HEK293 (cell line): ENCODE data around the gene ZBTB24.
A peak's percentile ranks its signal among the peaks of the same experiment; 100 is the strongest.

ENCODE experiments used
- CTCF ChIA-PET: fragments of 350-600 bp; formaldehyde crosslinking; extraction: SDS; loops from one replicate; lab custom pipeline; 2021; ENCODE audit warnings: antibody characterized with exemption; lab: Yijun Ruan, JAX
- POLR2A ChIA-PET: fragments of 300-600 bp; formaldehyde crosslinking; extraction: SDS; loops from one replicate; lab custom pipeline; 2020; ENCODE audit warnings: antibody characterized with exemption, inconsistent platforms; lab: Yijun Ruan, JAX
- H3K27ac ChIP-seq: fragments of 200-500 bp; sonication (Bioruptor generic); 2 replicates; pipeline ENCODE4 v1.5.1; 2014; ENCODE audit warnings: low read depth, low read length, control low read depth, inconsistent platforms; ENCODE audit errors: extremely low read depth
- H3K36me3 ChIP-seq, 2 experiments: fragments of 200-500 bp in 1 of 2; sonication (Bioruptor generic) in 1 of 2; 1 replicate in 1 of 2; 2 replicates in 1 of 2; pipeline ENCODE4 v1.5.1; 2014 to 2017; ENCODE audit warnings: inconsistent platforms in 2 of 2, low read length in 2 of 2; ENCODE audit not compliant: control insufficient read depth in 2 of 2, insufficient read depth in 1 of 2
- H3K4me1 ChIP-seq: fragments of 200-500 bp; sonication (Bioruptor generic); 2 replicates; pipeline ENCODE4 v1.5.1; 2014; ENCODE audit warnings: mild to moderate bottlenecking, low read length, inconsistent platforms; ENCODE audit not compliant: control insufficient read depth, insufficient read depth
- H3K4me3 ChIP-seq: 2 replicates; pipeline ENCODE4 v1.5.1; 2011; ENCODE audit warnings: low read depth, mild to moderate bottlenecking, control low read depth, low read length, moderate library complexity
- H3K9me3 ChIP-seq: fragments of 200-500 bp; sonication (Bioruptor generic); 2 replicates; pipeline ENCODE4 v1.5.1; 2014; ENCODE audit warnings: low read depth, low read length, inconsistent platforms; ENCODE audit not compliant: control insufficient read depth, insufficient read depth
- GLI4 ChIP-seq: fragments of 450-650 bp; formaldehyde crosslinking; IDR thresholded peaks from 2 replicates; pipeline ENCODE4 v1.5.1; 2016; ENCODE audit warnings: missing biosample characterization, missing genetic modification characterization
- GLIS2 ChIP-seq: fragments of 450-650 bp; formaldehyde crosslinking; IDR thresholded peaks from 2 replicates; pipeline ENCODE4 v1.5.1; 2016; ENCODE audit warnings: missing biosample characterization, missing genetic modification characterization
- HIC1 ChIP-seq: fragments of 450-650 bp; formaldehyde crosslinking; IDR thresholded peaks from 2 replicates; pipeline ENCODE4 v1.5.1; 2016; ENCODE audit warnings: missing biosample characterization, missing genetic modification characterization
- KLF8 ChIP-seq: fragments of 450-650 bp; formaldehyde crosslinking; IDR thresholded peaks from 2 replicates; pipeline ENCODE4 v1.5.1; 2016; ENCODE audit warnings: missing biosample characterization, missing genetic modification characterization
- PRDM1 ChIP-seq: fragments of 450-650 bp; formaldehyde crosslinking; IDR thresholded peaks from 2 replicates; pipeline ENCODE4; 2016; ENCODE audit warnings: missing biosample characterization, missing genetic modification characterization
- SP2 ChIP-seq: fragments of 450-650 bp; formaldehyde crosslinking; IDR thresholded peaks from 2 replicates; pipeline ENCODE4 v1.5.1; 2016; ENCODE audit warnings: missing biosample characterization, missing genetic modification characterization
- WT1 ChIP-seq: fragments of 450-650 bp; formaldehyde crosslinking; IDR thresholded peaks from 2 replicates; pipeline ENCODE4 v1.5.1; 2016; ENCODE audit warnings: missing biosample characterization, missing genetic modification characterization
- ZBTB48 ChIP-seq: fragments of 450-650 bp; formaldehyde crosslinking; IDR thresholded peaks from 2 replicates; pipeline ENCODE4 v1.5.1; 2016; ENCODE audit warnings: missing biosample characterization, missing genetic modification characterization
- ZBTB8A ChIP-seq: fragments of 450-650 bp; formaldehyde crosslinking; IDR thresholded peaks from 2 replicates; pipeline ENCODE4 v1.5.1; 2016; ENCODE audit warnings: missing biosample characterization, missing genetic modification characterization
- ZFHX2 ChIP-seq: fragments of 450-650 bp; formaldehyde crosslinking; conservative IDR thresholded peaks from 2 replicates; pipeline ENCODE4 v1.5.1; 2016; ENCODE audit warnings: missing biosample characterization, missing genetic modification characterization
- ZIC2 ChIP-seq: fragments of 450-650 bp; formaldehyde crosslinking; IDR thresholded peaks from 2 replicates; pipeline ENCODE4 v1.5.1; 2016; ENCODE audit warnings: missing biosample characterization, missing genetic modification characterization
- ZNF121 ChIP-seq: fragments of 450-650 bp; formaldehyde crosslinking; IDR thresholded peaks from 2 replicates; pipeline ENCODE4 v1.5.1; 2016; ENCODE audit warnings: missing biosample characterization, missing genetic modification characterization
- ZNF2 ChIP-seq: fragments of 450-650 bp; formaldehyde crosslinking; IDR thresholded peaks from 2 replicates; pipeline ENCODE4 v1.5.1; 2016; ENCODE audit warnings: missing biosample characterization, missing genetic modification characterization
- ZNF223 ChIP-seq: fragments of 450-650 bp; formaldehyde crosslinking; IDR thresholded peaks from 2 replicates; pipeline ENCODE4 v1.5.1; 2016; ENCODE audit warnings: missing biosample characterization, missing genetic modification characterization
- ZNF341 ChIP-seq: fragments of 450-650 bp; formaldehyde crosslinking; IDR thresholded peaks from 2 replicates; pipeline ENCODE4; 2016; ENCODE audit warnings: low read depth, missing biosample characterization, missing genetic modification characterization
- ZNF354C ChIP-seq: fragments of 450-650 bp; formaldehyde crosslinking; IDR thresholded peaks from 2 replicates; pipeline ENCODE4 v1.5.1; 2016; ENCODE audit warnings: missing biosample characterization, missing genetic modification characterization, low read depth, borderline replicate concordance
- ZNF366 ChIP-seq: fragments of 450-650 bp; formaldehyde crosslinking; conservative IDR thresholded peaks from 2 replicates; pipeline ENCODE4 v1.5.1; 2016; ENCODE audit warnings: missing biosample characterization, missing genetic modification characterization
- ZNF548 ChIP-seq: fragments of 450-650 bp; formaldehyde crosslinking; IDR thresholded peaks from 2 replicates; pipeline ENCODE4 v1.5.1; 2016; ENCODE audit warnings: missing biosample characterization, missing genetic modification characterization
- ZNF645 ChIP-seq: fragments of 450-650 bp; formaldehyde crosslinking; IDR thresholded peaks from 2 replicates; pipeline ENCODE4; 2016; ENCODE audit warnings: missing biosample characterization, missing genetic modification characterization
- ZNF654 ChIP-seq: fragments of 450-650 bp; formaldehyde crosslinking; IDR thresholded peaks from 2 replicates; pipeline ENCODE4 v1.5.1; 2016; ENCODE audit warnings: low read depth, missing biosample characterization, missing genetic modification characterization
- TF ChIP-seq, protein P1 (sequence below): fragments of 450-650 bp; formaldehyde crosslinking; IDR thresholded peaks from 2 replicates; pipeline ENCODE4 v1.5.1; 2016; ENCODE audit warnings: missing biosample characterization, missing genetic modification characterization

ZBTB24 gene

GRCh38 chr6:109454496-109455436, 28.3 kb downstream of the ZBTB24 start:
- TF ChIP-seq ZNF366 (tag by site-specific recombination) (no peak), WT1 (tag by site-specific recombination) (0 out of 2 replicates have a peak, but pooled peaks have one; percentile 15), HIC1 (tag by site-specific recombination) (peak; percentile 59), ZBTB8A (tag by site-specific recombination) (peak; percentile 6), ZNF645 (tag by site-specific recombination) (no peak), ZNF121 (tag by site-specific recombination) (no peak), ZNF2 (tag by site-specific recombination) (no peak), ZNF354C (no peak), KLF8 (tag by site-specific recombination) (0 out of 2 replicates have a peak, but pooled peaks have one; percentile 7), ZFHX2 (tag by site-specific recombination) (no peak; the same call in 1 of the 2 replicates), GLI4 (tag by site-specific recombination) (no peak), ZNF341 (tag by site-specific recombination) (peak; percentile 94), ZNF654 (tag by site-specific recombination) (no peak), GLIS2 (tag by site-specific recombination) (peak; percentile 83), PRDM1 (tag by site-specific recombination) (no peak), SP2 (tag by site-specific recombination) (peak; percentile 27), ZNF548 (tag by site-specific recombination) (no peak), ZBTB48 (tag by site-specific recombination) (0 out of 2 replicates have a peak, but pooled peaks have one; percentile 46), ZIC2 (tag by site-specific recombination) (no peak), ZNF223 (tag by site-specific recombination) (no peak)
- TF ChIP-seq, protein P1, sequence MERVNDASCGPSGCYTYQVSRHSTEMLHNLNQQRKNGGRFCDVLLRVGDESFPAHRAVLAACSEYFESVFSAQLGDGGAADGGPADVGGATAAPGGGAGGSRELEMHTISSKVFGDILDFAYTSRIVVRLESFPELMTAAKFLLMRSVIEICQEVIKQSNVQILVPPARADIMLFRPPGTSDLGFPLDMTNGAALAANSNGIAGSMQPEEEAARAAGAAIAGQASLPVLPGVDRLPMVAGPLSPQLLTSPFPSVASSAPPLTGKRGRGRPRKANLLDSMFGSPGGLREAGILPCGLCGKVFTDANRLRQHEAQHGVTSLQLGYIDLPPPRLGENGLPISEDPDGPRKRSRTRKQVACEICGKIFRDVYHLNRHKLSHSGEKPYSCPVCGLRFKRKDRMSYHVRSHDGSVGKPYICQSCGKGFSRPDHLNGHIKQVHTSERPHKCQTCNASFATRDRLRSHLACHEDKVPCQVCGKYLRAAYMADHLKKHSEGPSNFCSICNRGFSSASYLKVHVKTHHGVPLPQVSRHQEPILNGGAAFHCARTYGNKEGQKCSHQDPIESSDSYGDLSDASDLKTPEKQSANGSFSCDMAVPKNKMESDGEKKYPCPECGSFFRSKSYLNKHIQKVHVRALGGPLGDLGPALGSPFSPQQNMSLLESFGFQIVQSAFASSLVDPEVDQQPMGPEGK (tag by site-specific recombination), result peak; percentile 44; the same call in 1 of the 2 replicates
- CTCF ChIA-PET, result interaction anchor here (3.3 kb wide), 1 partner anchor 13 kb away, joined by 21 read pairs; the partner anchor contains the start of genes PPIL6 and SMPD2
- POLR2A ChIA-PET, result interaction anchor here (0.6 to 5.2 kb wide), 6 partner anchors 10 to 675 kb away, joined by 3 to 39 read pairs (median 5); partner anchors contain the start of genes CD164, PPIL6 and SMPD2
- peak overlapping the region; percentile 78 for H3K4me3 ChIP-seq
- H3K27ac ChIP-seq, result no peak overlapping the region; the same call in 1 of the 2 replicates
- no peaks in the 10 kb centered on the region for H3K4me1 ChIP-seq
- no peaks in the 10 kb centered on the region for H3K9me3 ChIP-seq
- H3K36me3 ChIP-seq, result peaks cover 0 to 27% of the 10 kb centered on the region in 2 experiments; a peak in 1 of 3 replicates
